Prostate gland (tissue), 2 donors: ENCODE measurements around the gene SMYD2. TPM values are rescaled to one million over a fixed set of nuclear protein-coding genes. Genes with fewer than 3 reads are reported as not detected.

Source experiments
- DNase-seq: peaks from one replicate; pipeline ENCODE4 v3.0.0-alpha.2; 2019; ENCODE audit warnings: low spot score
- H3K27ac ChIP-seq, 2 donors: fragments of 200-600 bp; sonication (generic); 2 replicates each; pipeline ENCODE4 v1.5.1; 2017 to 2019
- H3K27me3 ChIP-seq: fragments of 200-600 bp; sonication (generic); replicated peaks from 2 replicates; pipeline ENCODE4 v1.5.1; 2019; ENCODE audit not compliant: insufficient read depth
- H3K36me3 ChIP-seq, 2 donors: fragments of 200-600 bp; sonication (generic); 1 replicate in 1 of 2; 2 replicates in 1 of 2; pipeline versions ENCODE4 v1.5.1 to v1.8.1; 2017 to 2019
- H3K4me1 ChIP-seq: fragments of 200-600 bp; sonication (generic); replicated peaks from 2 replicates; pipeline ENCODE4 v1.5.1; 2019
- H3K4me3 ChIP-seq, 2 donors: fragments of 200-600 bp; sonication (generic); 2 replicates each; pipeline ENCODE4 v1.5.1; 2017 to 2019
- H3K9me3 ChIP-seq: fragments of 200-600 bp; sonication (generic); 2 replicates; pipeline ENCODE4 v1.5.1; 2017
- CTCF ChIP-seq, 4 experiments: fragments of 200-600 bp in 2 of 4; fragments of 450-650 bp in 2 of 4; sonication (generic) in 2 of 4; IDR thresholded peaks; 1 replicate in 3 of 4; 2 replicates in 1 of 4; pipeline ENCODE4 v1.5.1; 2016 to 2019; ENCODE audit warnings: antibody characterized with exemption in 4 of 4, mild to moderate bottlenecking in 2 of 4, moderate library complexity in 2 of 4
- POLR2A ChIP-seq: fragments of 450-650 bp; IDR thresholded peaks from one replicate; pipeline ENCODE4 v1.6.1; 2016; ENCODE audit warnings: antibody characterized with exemption, mild to moderate bottlenecking
- POLR2AphosphoS5 ChIP-seq: sonication (generic); formaldehyde crosslinking; IDR thresholded peaks from one replicate; pipeline ENCODE4 v1.6.1; 2017; ENCODE audit warnings: antibody characterized with exemption
- WGBS: methylation state at CpG from one replicate; pipeline ENCODE4 v1.1.5; 2018; 5-methylcytosine and 5-hydroxymethylcytosine counted together
- intact Hi-C: fragments of 100-400 bp; cut with DNase I; formaldehyde crosslinking; loops from one replicate; pipeline ENCODE4 v1.14.2; 2022
- total RNA-seq, 2 donors: library from RNA; depleted of rRNA; stranded (reverse); fragments of >200 nt; gene quantifications; one replicate each; pipeline ENCODE4 v1.1.0, GENCODE V29; 2016

SMYD2 gene
- total RNA-seq, 2 donors from 2014 or later, result 18.6 to 50.4 TPM

GRCh38 chr1:214383381-214384372 is 102.7 kb downstream of the SMYD2 start:
- no peak for DNase-seq
- no peak overlapping the region for H3K27ac ChIP-seq
- no peak overlapping the region for H3K4me3 ChIP-seq
- no peaks in the 10 kb centered on the region for H3K9me3 ChIP-seq
- no peak for TF ChIP-seq POLR2A
- TF ChIP-seq CTCF (IDR thresholded peaks at IDR 0.05), result no peak
- no peaks in the 10 kb centered on the region for H3K4me1 ChIP-seq
- WGBS, result 96% methylated on average over 36 of the region's 45 CpGs
- peaks cover 0 to 11% of the 10 kb centered on the region in 2 donors for H3K36me3 ChIP-seq
- intact Hi-C loops, result no loop called here
- H3K27me3 ChIP-seq, result no peaks in the 10 kb centered on the region

- no peaks in the 10 kb centered on the region for H3K9me3 ChIP-seq
- TF ChIP-seq POLR2A (no peak), CTCF (IDR thresholded peaks at IDR 0.05) (no peak), POLR2AphosphoS5 (no peak)
- whole genome bisulfite sequencing, result 91% methylated on average over 18 of the region's 18 CpGs
- no peaks in the 10 kb centered on the region for H3K27me3 ChIP-seq
- intact Hi-C loops, result loop anchor here (5.0 kb wide), 1 partner anchor 203 kb away; no protein-coding TSS in a partner anchor
- H3K4me1 ChIP-seq, result no peaks in the 10 kb centered on the region
- H3K4me3 ChIP-seq, result no peak overlapping the region
- DNase-seq, result no peak
- peaks cover 0 to 11% of the 10 kb centered on the region in 2 donors for H3K36me3 ChIP-seq
- no peak overlapping the region for H3K27ac ChIP-seq
These were observed 103.6 kb downstream of the SMYD2 start for GRCh38 chr1:214384373-214385079.

- intact Hi-C loops, result loop anchor here (5.0 kb wide), 1 partner anchor 202 kb away; no protein-coding TSS in a partner anchor
- WGBS, result 95% methylated on average over 1 of the region's 1 CpG
- Histone ChIP-seq H3K36me3 (peaks cover 0 to 11% of the 10 kb centered on the region in 2 donors), H3K9me3 (no peaks in the 10 kb centered on the region), H3K27me3 (no peaks in the 10 kb centered on the region), H3K4me3 (no peak overlapping the region), H3K27ac (no peak overlapping the region), H3K4me1 (no peaks in the 10 kb centered on the region)
- TF ChIP-seq POLR2A (no peak), POLR2AphosphoS5 (no peak), CTCF (IDR thresholded peaks at IDR 0.05) (no peak)
- no peak for DNase-seq
These were observed 104.5 kb downstream of the SMYD2 start for GRCh38 chr1:214385428-214385827.

- H3K36me3 ChIP-seq, result peaks cover 0 to 11% of the 10 kb centered on the region in 2 donors
- H3K27me3 ChIP-seq, result no peaks in the 10 kb centered on the region
- no peak overlapping the region for H3K27ac ChIP-seq
- H3K9me3 ChIP-seq, result no peaks in the 10 kb centered on the region
- no peaks in the 10 kb centered on the region for H3K4me1 ChIP-seq
- intact Hi-C loops, result loop anchor here (5.0 kb wide), 1 partner anchor 201 kb away; no protein-coding TSS in a partner anchor
- 92% methylated on average over 7 of the region's 7 CpGs for WGBS
- TF ChIP-seq POLR2A (no peak), POLR2AphosphoS5 (no peak), CTCF (IDR thresholded peaks at IDR 0.05) (no peak)
- no peak for DNase-seq
- H3K4me3 ChIP-seq, result no peak overlapping the region
These were observed 105.4 kb downstream of the SMYD2 start for GRCh38 chr1:214386333-214386732.
